ENCODE measurements around the gene TMC1.

The TMC1 gene

GRCh38 chr9:72533322-72533721 lies 11.9 kb downstream of the TMC1 start:
- Histone ChIP-seq H3K36me3 (replicated peaks; ENCODE audit: low read depth, low read length) (peaks cover 4% of the 10 kb centered on the region), H3K4me2 (ENCODE audit: low read length) (no peak overlapping the region), H3K79me2 (ENCODE audit: low read length) (no peaks in the 10 kb centered on the region), H3K27ac (ENCODE audit: low read length) (no peak overlapping the region), H4K20me1 (ENCODE audit: insufficient read depth, low read length) (no peaks in the 10 kb centered on the region), H3K27me3 (ENCODE audit: low read depth, low read length) (no peaks in the 10 kb centered on the region), H3K9me3 (ENCODE audit: insufficient read depth, low read length) (peaks cover 6% of the 10 kb centered on the region; the same call in 1 of the 2 replicates), H3K4me3 (ENCODE audit: low read length) (no peak overlapping the region), H2AFZ (ENCODE audit: low read depth, low read length) (no peak overlapping the region), H3K4me1 (ENCODE audit: low read length) (no peaks in the 10 kb centered on the region), H3K9ac (ENCODE audit: low read length) (no peak overlapping the region)
- TF ChIP-seq CTCF (IDR thresholded peaks at IDR 0.05; ENCODE audit: low read depth, low read length) (no peak), EZH2phosphoT487 (IDR thresholded peaks at IDR 0.05; ENCODE audit: low read depth) (no peak)

- Histone ChIP-seq H4K20me1 (ENCODE audit: insufficient read depth, low read length) (no peaks in the 10 kb centered on the region), H3K4me2 (ENCODE audit: low read length) (no peak overlapping the region), H3K79me2 (ENCODE audit: low read length) (no peaks in the 10 kb centered on the region), H2AFZ (ENCODE audit: low read depth, low read length) (no peak overlapping the region), H3K9me3 (ENCODE audit: insufficient read depth, low read length) (peaks cover 6% of the 10 kb centered on the region; the same call in 1 of the 2 replicates), H3K4me1 (ENCODE audit: low read length) (peaks cover 6% of the 10 kb centered on the region), H3K27ac (ENCODE audit: low read length) (no peak overlapping the region), H3K36me3 (replicated peaks; ENCODE audit: low read depth, low read length) (peaks cover 4% of the 10 kb centered on the region), H3K27me3 (ENCODE audit: low read depth, low read length) (no peaks in the 10 kb centered on the region), H3K9ac (ENCODE audit: low read length) (no peak overlapping the region), H3K4me3 (ENCODE audit: low read length) (no peak overlapping the region)
- TF ChIP-seq EZH2phosphoT487 (IDR thresholded peaks at IDR 0.05; ENCODE audit: low read depth), result no peak
- no peak for TF ChIP-seq CTCF (IDR thresholded peaks at IDR 0.05; ENCODE audit: low read depth, low read length)
Measured at GRCh38 chr9:72534931-72535330, 13.5 kb downstream of the TMC1 start.

GRCh38 chr9:72537011-72537545 lies 15.7 kb downstream of the TMC1 start:
- TF ChIP-seq CTCF (IDR thresholded peaks at IDR 0.05; ENCODE audit: low read depth, low read length) (no peak), EZH2phosphoT487 (IDR thresholded peaks at IDR 0.05; ENCODE audit: low read depth) (no peak)
- Histone ChIP-seq H3K4me1 (ENCODE audit: low read length) (peaks cover 16% of the 10 kb centered on the region), H2AFZ (ENCODE audit: low read depth, low read length) (no peak overlapping the region), H3K27me3 (ENCODE audit: low read depth, low read length) (no peaks in the 10 kb centered on the region), H3K79me2 (ENCODE audit: low read length) (no peaks in the 10 kb centered on the region), H3K27ac (ENCODE audit: low read length) (no peak overlapping the region), H3K4me2 (ENCODE audit: low read length) (no peak overlapping the region), H3K36me3 (replicated peaks; ENCODE audit: low read depth, low read length) (peaks cover 4% of the 10 kb centered on the region), H4K20me1 (ENCODE audit: insufficient read depth, low read length) (no peaks in the 10 kb centered on the region), H3K9ac (ENCODE audit: low read length) (no peak overlapping the region), H3K4me3 (ENCODE audit: low read length) (no peak overlapping the region), H3K9me3 (ENCODE audit: insufficient read depth, low read length) (no peaks in the 10 kb centered on the region)

GRCh38 chr9:72537671-72538070 lies 16.3 kb downstream of the TMC1 start:
- no peak overlapping the region for H2AFZ ChIP-seq (ENCODE audit: low read depth, low read length)
- peaks cover 4% of the 10 kb centered on the region for H3K36me3 ChIP-seq (replicated peaks; ENCODE audit: low read depth, low read length)
- no peak overlapping the region for H3K9ac ChIP-seq (ENCODE audit: low read length)
- H3K4me1 ChIP-seq (ENCODE audit: low read length), result peaks cover 20% of the 10 kb centered on the region
- no peaks in the 10 kb centered on the region for H3K27me3 ChIP-seq (ENCODE audit: low read depth, low read length)
- no peak overlapping the region for H3K4me3 ChIP-seq (ENCODE audit: low read length)
- H3K79me2 ChIP-seq (ENCODE audit: low read length), result no peaks in the 10 kb centered on the region
- H4K20me1 ChIP-seq (ENCODE audit: insufficient read depth, low read length), result no peaks in the 10 kb centered on the region
- TF ChIP-seq CTCF (IDR thresholded peaks at IDR 0.05; ENCODE audit: low read depth, low read length), result no peak
- TF ChIP-seq EZH2phosphoT487 (IDR thresholded peaks at IDR 0.05; ENCODE audit: low read depth), result no peak
- no peak overlapping the region for H3K4me2 ChIP-seq (ENCODE audit: low read length)
- no peak overlapping the region for H3K27ac ChIP-seq (ENCODE audit: low read length)
- H3K9me3 ChIP-seq (ENCODE audit: insufficient read depth, low read length), result no peaks in the 10 kb centered on the region

All from OCI-LY3 (cell line).